GM23248 (cell line): ENCODE measurements around the gene IQSEC3. TPM values are rescaled to one million over a fixed set of nuclear protein-coding genes. Genes with fewer than 3 reads are reported as not detected.

Experiments used
- DNase-seq: peaks from one replicate; pipeline ENCODE4 v3.0.0-alpha.2; 2015
- H2AFZ ChIP-seq: fragments of 200-600 bp; sonication (generic); 2 replicates; pipeline ENCODE4 v1.6.1; 2016; ENCODE audit warnings: antibody characterized with exemption
- H3F3A ChIP-seq: fragments of 200-600 bp; sonication (generic); 2 replicates; pipeline ENCODE4 v1.6.1; 2016; ENCODE audit warnings: mild to moderate bottlenecking, antibody characterized with exemption, mixed run types; ENCODE audit not compliant: insufficient read depth
- H3K27ac ChIP-seq: fragments of 200-600 bp; sonication (generic); 2 replicates; pipeline ENCODE4 v1.5.1; 2016; ENCODE audit warnings: mild to moderate bottlenecking
- H3K27me3 ChIP-seq: fragments of 200-600 bp; sonication (generic); replicated peaks from 2 replicates; pipeline ENCODE4 v1.6.1; 2016; ENCODE audit warnings: mild to moderate bottlenecking; ENCODE audit not compliant: insufficient read depth
- H3K36me3 ChIP-seq: fragments of 200-600 bp; sonication (generic); 2 replicates; pipeline ENCODE4 v1.6.1; 2016; ENCODE audit warnings: low read depth, mild to moderate bottlenecking
- H3K4me1 ChIP-seq: fragments of 200-600 bp; sonication (generic); 2 replicates; pipeline ENCODE4 v1.6.1; 2016; ENCODE audit warnings: mild to moderate bottlenecking; ENCODE audit not compliant: insufficient read depth
- H3K4me2 ChIP-seq: fragments of 200-600 bp; sonication (generic); one replicate; pipeline ENCODE4 v1.6.1; 2016; ENCODE audit warnings: mild to moderate bottlenecking; ENCODE audit not compliant: unreplicated experiment
- H3K4me3 ChIP-seq: fragments of 200-600 bp; sonication (generic); 2 replicates; pipeline ENCODE4 v1.5.1; 2016; ENCODE audit warnings: mild to moderate bottlenecking
- H3K79me2 ChIP-seq: fragments of 200-600 bp; sonication (generic); 2 replicates; pipeline ENCODE4 v1.6.1; 2016; ENCODE audit warnings: mild to moderate bottlenecking; ENCODE audit not compliant: insufficient read depth
- H3K9ac ChIP-seq: fragments of 200-600 bp; sonication (generic); 2 replicates; pipeline ENCODE4 v1.6.1; 2016; ENCODE audit warnings: mild to moderate bottlenecking
- H3K9me2 ChIP-seq: fragments of 200-600 bp; sonication (generic); 2 replicates; pipeline ENCODE4 v1.6.1; 2016; ENCODE audit warnings: mixed run types, mild to moderate bottlenecking, moderate library complexity; ENCODE audit not compliant: insufficient read depth
- H3K9me3 ChIP-seq: fragments of 200-600 bp; sonication (generic); one replicate; pipeline ENCODE4 v1.6.1; 2017; ENCODE audit warnings: low read depth
- H4K20me1 ChIP-seq: fragments of 200-600 bp; sonication (generic); 2 replicates; pipeline ENCODE4 v1.6.0; 2016; ENCODE audit not compliant: insufficient read depth
- EZH2 ChIP-seq: fragments of 200-600 bp; sonication (generic); IDR thresholded peaks from 2 replicates; pipeline ENCODE4 v1.6.1; 2018; ENCODE audit warnings: antibody characterized with exemption, mild to moderate bottlenecking; ENCODE audit not compliant: insufficient read depth, poor library complexity, severe bottlenecking
- EZH2phosphoT487 ChIP-seq: fragments of 200-600 bp; sonication (generic); IDR thresholded peaks from 2 replicates; pipeline ENCODE4 v1.6.1; 2018; ENCODE audit warnings: antibody characterized with exemption, moderate library complexity, mild to moderate bottlenecking, low read depth; ENCODE audit not compliant: insufficient read depth
- WGBS, 2 experiments: methylation state at CpG; one replicate each; pipeline ENCODE4 v1.1.6; 2015 to 2017; ENCODE audit warnings: low lambda C conversion rate in 2 of 2, low coverage in 1 of 2; ENCODE audit errors: missing lambda C conversion rate in 2 of 2; 5-methylcytosine and 5-hydroxymethylcytosine counted together
- in situ Hi-C: fragments of 300-500 bp; cut with MboI; formaldehyde crosslinking; loops from 2 replicates; pipeline ENCODE4 v1.15.0; 2020
- polyA plus RNA-seq: library from polyadenylated mRNA; unstranded; fragments of >200 nt; fragmentation: Nextera tagmentation; extraction: Ambion mirVana; gene quantifications from 2 replicates; pipeline ENCODE4 v1.2.1, GENCODE V29; 2016
- total RNA-seq: library from RNA; depleted of rRNA; stranded (reverse); fragments of >200 nt; shearing (Covaris generic); gene quantifications from 2 replicates; pipeline ENCODE4 v1.2.3, GENCODE V29; 2014

IQSEC3 gene
- total and polyA plus RNA-seq, 2 experiments from 2014 or later: not detected

GRCh38 chr12:93266-94005, 26.9 kb downstream of the IQSEC3 start:
- H3K27me3 ChIP-seq: peaks cover 40% of the 10 kb centered on the region
- no peak overlapping the region for H3K4me2 ChIP-seq
- TF ChIP-seq EZH2 (no peak), EZH2phosphoT487 (no peak)
- H4K20me1 ChIP-seq: no peaks in the 10 kb centered on the region
- H3K36me3 ChIP-seq: no peaks in the 10 kb centered on the region
- no peak for DNase-seq
- H3K4me1 ChIP-seq: no peaks in the 10 kb centered on the region
- no peaks in the 10 kb centered on the region for H3K79me2 ChIP-seq
- no peaks in the 10 kb centered on the region for H3K9me3 ChIP-seq
- in situ Hi-C loops: no loop called here
- no peak overlapping the region for H3K27ac ChIP-seq
- H3F3A ChIP-seq: no peaks in the 10 kb centered on the region
- no peak overlapping the region for H3K4me3 ChIP-seq
- 23 to 24% methylated on average over 6 of the region's 6 CpGs for WGBS, 2 experiments
- no peaks in the 10 kb centered on the region for H3K9me2 ChIP-seq
- no peak overlapping the region for H2AFZ ChIP-seq
- H3K9ac ChIP-seq: no peak overlapping the region

GRCh38 chr12:96543-96942, 30.0 kb downstream of the IQSEC3 start:
- WGBS, 2 experiments: 22 to 38% methylated on average over 1 of the region's 1 CpG
- no peaks in the 10 kb centered on the region for H3F3A ChIP-seq
- no peak overlapping the region for H3K4me2 ChIP-seq
- H3K4me3 ChIP-seq: no peak overlapping the region
- H3K4me1 ChIP-seq: no peaks in the 10 kb centered on the region
- in situ Hi-C loops: no loop called here
- H3K9ac ChIP-seq: no peak overlapping the region
- no peak overlapping the region for H3K27ac ChIP-seq
- H3K9me3 ChIP-seq: no peaks in the 10 kb centered on the region
- H4K20me1 ChIP-seq: no peaks in the 10 kb centered on the region
- DNase-seq: no peak
- TF ChIP-seq EZH2phosphoT487 (no peak), EZH2 (no peak)
- no peaks in the 10 kb centered on the region for H3K79me2 ChIP-seq
- H3K9me2 ChIP-seq: no peaks in the 10 kb centered on the region
- peaks cover 58% of the 10 kb centered on the region for H3K27me3 ChIP-seq
- no peaks in the 10 kb centered on the region for H3K36me3 ChIP-seq
- H2AFZ ChIP-seq: no peak overlapping the region

DNA sequence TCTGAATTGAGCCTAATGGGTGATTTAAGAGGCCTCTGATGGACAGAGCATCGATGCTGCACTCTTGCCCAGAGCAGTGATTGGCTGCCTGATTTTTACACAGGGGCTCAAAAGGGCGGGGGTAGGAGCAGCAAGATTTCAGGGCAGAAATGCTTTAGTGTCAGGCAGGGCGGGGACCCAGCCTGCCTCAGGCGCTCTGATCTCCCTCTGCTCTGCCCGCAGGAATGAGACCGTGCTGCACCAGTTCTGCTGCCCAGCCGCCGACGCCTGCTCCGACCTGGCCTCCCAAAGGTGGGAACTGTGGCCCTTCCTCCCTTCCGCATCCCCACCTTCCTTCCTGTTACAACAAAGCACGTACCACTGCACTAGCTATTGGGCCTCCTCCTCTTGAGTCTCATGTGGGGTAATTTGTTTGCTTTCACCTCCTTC, 32.4 kb downstream of the IQSEC3 start:
- H3K27me3 ChIP-seq: peaks cover 54% of the 10 kb centered on the region
- H3K36me3 ChIP-seq: no peaks in the 10 kb centered on the region
- TF ChIP-seq EZH2 (no peak), EZH2phosphoT487 (no peak)
- peak overlapping the region; percentile 7; the same call in 1 of the 2 replicates for H3K4me3 ChIP-seq
- H3K27ac ChIP-seq: no peak overlapping the region
- peak overlapping the region; percentile 11 for H3K4me2 ChIP-seq
- H4K20me1 ChIP-seq: no peaks in the 10 kb centered on the region
- no peaks in the 10 kb centered on the region for H3K9me2 ChIP-seq
- no peaks in the 10 kb centered on the region for H3K79me2 ChIP-seq
- no peak overlapping the region for H3K9ac ChIP-seq
- no peaks in the 10 kb centered on the region for H3K4me1 ChIP-seq
- no peaks in the 10 kb centered on the region for H3K9me3 ChIP-seq
- in situ Hi-C loops: no loop called here
- H2AFZ ChIP-seq: 0 out of 2 replicates have a peak overlapping the region, but pooled peaks have one; percentile 14
- no peaks in the 10 kb centered on the region for H3F3A ChIP-seq
- WGBS, 2 experiments: 8 to 10% methylated on average over 12 of the region's 12 CpGs
- peak; percentile 21 for DNase-seq

DNA sequence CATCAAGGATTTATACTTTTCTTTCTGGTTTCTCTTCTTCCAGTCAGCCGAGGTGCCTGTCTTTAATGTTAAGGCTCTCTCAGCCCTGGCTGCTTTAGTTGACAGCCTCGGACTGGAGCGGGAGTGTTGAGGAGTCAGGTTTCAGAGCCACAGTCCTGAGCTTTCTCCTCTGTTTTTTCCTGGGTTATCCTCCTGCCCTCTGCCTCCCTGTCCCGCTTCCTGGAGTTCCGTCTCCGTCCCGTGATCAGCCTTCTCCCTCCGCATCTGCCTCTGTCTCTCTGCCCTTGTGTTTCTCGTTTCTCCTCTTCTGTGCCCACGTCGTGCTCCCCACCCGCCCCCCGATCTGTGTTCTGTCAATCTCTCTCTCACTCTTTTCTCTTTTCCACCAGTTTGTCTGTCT, 33.0 kb downstream of the IQSEC3 start:
- peak; percentile 46 for DNase-seq
- Histone ChIP-seq H3F3A (no peaks in the 10 kb centered on the region), H3K4me2 (peak overlapping the region; percentile 11), H4K20me1 (no peaks in the 10 kb centered on the region), H3K27me3 (peaks cover 61% of the 10 kb centered on the region), H3K36me3 (no peaks in the 10 kb centered on the region), H3K27ac (no peak overlapping the region), H3K4me1 (no peaks in the 10 kb centered on the region), H3K4me3 (peak overlapping the region; percentile 7; the same call in 1 of the 2 replicates), H3K9me2 (no peaks in the 10 kb centered on the region), H3K9me3 (no peaks in the 10 kb centered on the region), H3K79me2 (no peaks in the 10 kb centered on the region), H3K9ac (no peak overlapping the region), H2AFZ (0 out of 2 replicates have a peak overlapping the region, but pooled peaks have one; percentile 14)
- TF ChIP-seq EZH2phosphoT487 (no peak), EZH2 (no peak)
- 1 to 2% methylated on average over 9 to 13 of the region's 13 CpGs for WGBS, 2 experiments
- in situ Hi-C loops: no loop called here
